ENCODE measurements around the gene IQGAP2.
"Not testable (repeated sequence)": the region's sequence is repeated elsewhere in the genome, so short reads cannot be mapped to it uniquely, and the experiment has no call there.

IQGAP2 gene

GRCh38 chr5:76419597-76420298 lies 16.7 kb downstream of the IQGAP2 start:
- no peak for DNase-seq

DNA sequence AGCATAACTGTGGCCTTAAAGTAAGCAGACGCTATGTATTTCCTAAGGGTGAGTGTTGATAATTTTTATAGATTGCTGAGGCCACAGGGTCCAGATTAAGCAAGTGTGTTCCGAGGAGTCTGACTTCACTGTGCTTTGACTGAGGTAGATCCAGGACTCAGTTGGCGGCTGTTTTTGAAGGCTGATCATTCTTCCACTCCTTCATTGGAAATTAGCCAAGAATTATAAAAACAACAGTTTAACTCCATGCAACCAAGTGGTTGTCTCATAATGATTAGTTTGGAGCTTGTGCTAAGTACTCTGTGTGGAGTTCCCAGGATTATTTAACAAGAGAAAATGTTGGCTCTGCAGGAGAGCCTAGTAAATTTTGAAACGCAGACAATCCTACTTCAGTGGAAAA lies 19.1 kb downstream of the IQGAP2 start:
- DNase-seq = no peak

DNA sequence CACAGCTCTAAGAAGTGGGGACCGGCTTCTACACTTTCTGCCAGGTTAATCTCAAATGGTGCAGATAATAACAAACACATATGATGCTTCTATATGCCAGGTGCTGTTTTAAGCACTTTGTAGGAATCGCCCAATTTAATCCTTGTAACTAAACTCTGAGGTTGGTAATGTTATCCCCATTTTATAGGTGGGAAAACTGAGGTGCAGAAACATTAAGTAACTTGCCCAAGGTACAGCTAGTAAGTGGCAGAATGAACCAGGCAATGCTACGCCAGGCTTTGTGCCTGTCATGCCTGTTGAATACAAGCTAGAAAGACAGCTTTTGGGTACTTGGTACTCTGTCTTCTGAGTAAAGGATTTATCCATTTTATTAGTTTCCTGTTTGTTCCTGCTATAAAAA lies 19.7 kb downstream of the IQGAP2 start:
- no peak for DNase-seq

DNA sequence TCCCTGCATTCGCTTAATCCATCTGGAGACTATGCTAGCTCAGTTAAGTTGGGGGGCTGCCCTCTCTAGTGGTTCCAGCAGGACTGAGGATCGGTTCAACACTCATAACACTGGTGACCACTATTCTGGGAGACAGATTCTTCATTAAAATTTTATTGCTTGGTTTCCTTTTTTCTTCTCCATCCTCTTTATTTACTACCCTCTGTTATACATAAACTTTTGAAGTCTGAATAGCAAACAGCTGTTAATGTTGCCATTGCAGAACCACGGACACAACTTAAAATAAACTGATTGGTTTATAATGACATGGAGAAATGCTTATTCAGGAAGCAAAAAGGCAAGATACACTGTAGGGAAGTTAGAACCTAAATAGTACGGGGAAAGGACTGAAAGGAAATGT lies 22.1 kb downstream of the IQGAP2 start:
- no peak for DNase-seq

DNA sequence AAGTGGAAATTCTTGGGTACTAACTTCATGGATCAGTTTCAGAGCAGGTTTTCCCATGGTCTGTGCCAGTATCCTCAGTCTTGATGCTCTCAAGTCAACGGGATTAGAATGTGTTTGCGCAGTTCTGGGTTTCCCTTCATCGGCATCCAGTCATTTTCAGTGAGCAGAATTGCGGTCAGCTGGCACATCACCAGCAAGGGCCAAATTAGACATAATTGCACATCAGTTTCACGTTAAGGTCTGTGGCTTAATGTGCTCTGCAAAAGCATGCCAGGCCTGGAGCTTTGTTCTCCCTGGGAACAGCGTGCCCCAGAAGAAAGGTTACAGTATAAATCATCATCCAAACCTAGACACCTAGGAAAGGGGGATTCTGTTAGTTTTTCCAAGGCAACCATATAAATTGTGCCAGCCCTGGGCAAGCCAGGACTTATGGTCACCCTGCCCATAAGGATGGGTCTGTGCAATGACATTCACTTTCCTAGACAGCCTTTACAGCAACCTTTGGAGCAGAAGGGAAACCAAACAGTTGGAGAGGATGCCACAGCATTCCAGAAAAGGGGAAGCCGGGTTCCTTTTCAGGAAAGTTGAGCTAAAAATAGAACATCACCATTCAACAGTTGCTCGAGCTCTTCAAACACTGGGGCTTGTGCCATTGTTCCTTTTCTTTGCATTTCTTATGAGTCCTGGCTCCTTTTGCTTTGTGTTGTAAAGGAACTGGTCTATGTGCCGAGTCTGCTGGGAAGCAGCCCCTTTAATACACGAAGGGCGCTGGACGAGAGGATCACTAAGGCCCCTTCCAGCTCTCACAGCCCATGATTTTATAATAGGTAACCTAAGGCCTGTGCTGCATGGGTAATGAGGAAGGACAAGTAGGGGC lies 23.1 kb downstream of the IQGAP2 start:
- no peak for DNase-seq

- no peak for DNase-seq
These were observed 24.4 kb downstream of the IQGAP2 start for GRCh38 chr5:76427206-76428140.

GRCh38 chr5:76428550-76428949 lies 25.5 kb downstream of the IQGAP2 start:
- not testable (repeated sequence) for DNase-seq

DNA sequence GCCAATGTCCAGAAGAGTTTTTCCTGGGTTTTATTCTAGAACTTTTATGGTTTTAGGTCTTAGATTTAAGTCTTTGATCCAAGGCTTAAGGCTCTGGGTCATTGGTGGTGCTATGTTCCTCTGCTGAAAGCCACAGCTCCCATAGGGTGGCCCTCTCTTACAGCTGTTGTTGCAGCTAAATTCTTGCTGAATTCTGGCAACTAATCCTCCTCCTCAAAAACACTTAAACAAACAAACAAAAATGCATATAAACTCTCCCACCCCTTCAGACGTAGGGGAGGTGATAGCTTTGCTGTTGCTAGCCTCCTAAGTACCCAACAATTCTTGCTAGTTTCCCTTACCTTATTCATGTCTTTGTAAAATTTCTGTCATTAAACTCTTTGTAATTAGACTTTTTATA lies 30.2 kb downstream of the IQGAP2 start:
- DNase-seq = no peak

GRCh38 chr5:76437507-76437906 lies 34.4 kb downstream of the IQGAP2 start:
- not testable (repeated sequence) for DNase-seq

DNA sequence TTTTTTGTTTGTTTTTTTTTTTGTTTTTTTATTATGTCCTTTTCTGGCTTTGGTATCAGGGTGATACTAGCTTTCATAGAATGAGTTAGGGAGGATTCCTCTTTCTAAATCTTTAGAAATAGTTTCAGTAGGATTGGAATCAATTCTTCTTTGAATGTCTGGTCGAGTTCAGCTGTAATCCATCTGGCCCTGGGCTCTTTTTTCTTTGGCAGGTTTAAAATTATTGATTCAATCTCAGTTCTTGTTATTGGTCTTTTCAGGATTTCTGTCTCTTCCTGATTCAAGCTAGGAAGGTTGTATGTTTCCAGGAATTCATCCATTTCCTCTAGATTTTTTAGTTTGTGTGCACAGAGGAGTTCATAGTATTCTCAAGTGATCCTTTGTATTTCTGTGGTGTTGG lies 34.9 kb downstream of the IQGAP2 start:
- DNase-seq = no peak

- DNase-seq = no peak
These were observed 36.1 kb downstream of the IQGAP2 start for GRCh38 chr5:76439201-76439600.

DNA sequence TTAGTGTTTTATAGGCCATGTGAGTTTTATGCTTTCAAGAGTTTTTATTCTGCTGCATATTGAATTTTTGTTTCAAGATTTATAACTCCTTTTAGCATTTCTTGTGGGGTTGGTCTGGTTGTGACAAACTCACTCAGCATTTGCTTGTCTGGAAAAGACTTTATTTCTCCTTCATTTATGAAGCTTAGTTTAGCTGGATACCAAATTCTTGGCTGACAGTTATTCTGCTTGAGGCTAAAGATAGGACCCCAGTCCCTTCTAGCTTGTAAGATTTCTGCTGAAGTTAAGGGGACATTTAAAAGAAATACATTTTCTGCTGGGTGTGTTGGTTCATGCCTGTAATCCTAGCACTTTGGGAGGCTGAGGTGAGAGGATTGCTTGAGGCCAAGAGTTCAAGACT lies 36.8 kb downstream of the IQGAP2 start:
- no peak for DNase-seq

DNA sequence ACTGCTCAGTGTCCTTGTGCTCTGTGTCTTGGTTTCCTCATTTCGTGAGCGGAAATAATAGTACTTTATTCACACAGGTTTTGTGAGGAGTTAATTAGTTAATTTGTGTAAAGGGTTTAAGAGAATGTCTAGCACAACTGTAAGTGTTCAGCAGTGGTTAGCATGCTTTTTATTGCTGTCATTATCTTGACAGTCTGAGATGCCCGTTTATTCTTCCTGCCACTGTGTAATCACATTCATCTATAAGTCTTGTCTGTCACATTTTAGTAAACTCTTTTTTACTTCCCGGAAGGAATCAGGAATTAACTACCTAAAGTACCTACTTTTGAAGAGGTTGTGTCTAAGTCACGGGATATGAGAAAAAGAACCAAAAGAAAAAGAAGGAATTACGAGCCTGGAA lies 38.0 kb downstream of the IQGAP2 start:
- no peak for DNase-seq

- no peak for DNase-seq
These were observed 39.0 kb downstream of the IQGAP2 start for GRCh38 chr5:76441890-76442673.

DNA sequence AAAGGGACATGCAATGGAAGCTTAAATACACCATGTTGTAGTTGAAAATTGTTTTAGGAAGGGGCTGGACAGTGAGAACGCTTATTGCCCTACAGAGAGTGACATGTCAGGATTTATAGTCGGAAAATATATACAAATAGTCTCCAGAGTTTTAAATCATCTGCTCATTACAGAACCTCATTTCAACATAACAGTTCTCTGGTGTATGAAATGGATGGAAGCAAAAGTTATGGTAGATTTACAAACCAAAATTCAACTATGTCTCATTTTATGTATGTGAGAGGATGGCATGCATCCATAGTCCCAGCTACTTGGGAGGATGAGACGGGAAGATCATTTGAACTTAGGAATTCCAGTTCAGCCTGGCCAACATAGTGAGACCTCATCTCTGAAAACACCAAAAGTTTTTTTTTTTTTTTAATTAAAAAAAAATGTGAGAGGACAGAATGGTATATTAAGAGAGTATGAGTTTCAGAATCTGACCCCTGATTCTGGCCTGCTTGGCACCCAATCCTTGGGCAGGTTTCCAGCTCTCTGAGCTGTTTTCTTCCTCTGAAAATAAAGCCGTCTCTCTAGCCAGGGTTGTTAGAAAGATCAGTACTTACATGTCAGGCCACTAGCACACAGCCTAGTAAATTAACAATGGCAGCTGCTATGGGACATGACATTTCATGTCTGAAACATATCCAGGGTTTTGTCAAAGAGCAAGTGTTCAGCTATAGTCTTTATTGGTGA lies 40.1 kb downstream of the IQGAP2 start:
- no peak for DNase-seq

GRCh38 chr5:76445063-76445462 lies 42.0 kb downstream of the IQGAP2 start:
- DNase-seq = no peak

DNA sequence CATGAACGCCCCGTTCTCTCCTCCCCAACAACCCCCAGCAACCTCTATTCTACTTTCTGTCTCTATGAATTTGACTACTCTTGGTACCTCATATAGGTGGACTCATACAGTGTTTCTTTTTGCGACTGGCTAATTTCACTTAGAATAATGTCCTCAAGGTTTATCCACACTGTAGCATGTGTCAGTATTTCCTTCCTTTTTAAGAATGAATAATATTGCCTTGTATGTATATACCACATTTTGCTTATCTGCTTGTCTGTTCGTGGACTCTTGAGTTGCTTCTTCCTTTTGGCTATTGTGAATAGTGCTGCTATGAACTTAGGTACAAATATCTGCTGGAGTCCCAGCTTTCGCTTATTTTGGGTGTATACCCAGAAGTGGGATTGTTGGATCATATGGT lies 42.7 kb downstream of the IQGAP2 start:
- DNase-seq = no peak

DNA sequence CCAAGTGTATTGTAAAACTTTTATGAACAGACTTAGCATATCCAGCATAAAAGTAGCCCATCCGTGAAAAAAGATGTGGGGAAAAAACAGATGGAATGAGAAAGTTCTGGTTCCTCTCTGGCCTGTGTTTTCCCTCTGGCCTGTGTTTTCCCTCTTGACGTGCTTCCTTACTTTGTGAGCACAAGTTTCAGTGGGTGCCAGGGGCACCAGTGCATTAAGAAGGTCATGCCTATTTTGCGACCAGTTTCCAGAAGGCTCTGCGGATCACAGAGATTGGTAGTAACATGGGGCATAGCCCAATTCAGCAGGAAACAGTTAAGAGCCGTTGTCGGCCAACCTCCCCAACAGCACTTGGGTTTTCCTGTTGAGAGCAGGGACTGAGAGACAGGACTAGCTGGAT lies 43.7 kb downstream of the IQGAP2 start:
- no peak for DNase-seq

- DNase-seq = no peak
These were observed 46.5 kb downstream of the IQGAP2 start for GRCh38 chr5:76449606-76450005.

GRCh38 chr5:76450054-76450453 lies 47.0 kb downstream of the IQGAP2 start:
- DNase-seq = no peak

GRCh38 chr5:76451031-76451701 lies 48.1 kb downstream of the IQGAP2 start:
- DNase-seq = no peak

Measured in CD4-positive, alpha-beta T cell treated with Interleukin-4 for 1 hour (primary cell).